Kidney capillary endothelial cell (primary cell): ENCODE results near the gene RAB5IF.
"Not testable (repeated sequence)": the region's sequence is repeated elsewhere in the genome, so short reads cannot be mapped to it uniquely, and the experiment has no call there.

Source experiments
- DNase-seq: peaks from one replicate; pipeline ENCODE4 v3.0.0-alpha.2; 2018; ENCODE audit warnings: low spot score

RAB5IF gene

DNA sequence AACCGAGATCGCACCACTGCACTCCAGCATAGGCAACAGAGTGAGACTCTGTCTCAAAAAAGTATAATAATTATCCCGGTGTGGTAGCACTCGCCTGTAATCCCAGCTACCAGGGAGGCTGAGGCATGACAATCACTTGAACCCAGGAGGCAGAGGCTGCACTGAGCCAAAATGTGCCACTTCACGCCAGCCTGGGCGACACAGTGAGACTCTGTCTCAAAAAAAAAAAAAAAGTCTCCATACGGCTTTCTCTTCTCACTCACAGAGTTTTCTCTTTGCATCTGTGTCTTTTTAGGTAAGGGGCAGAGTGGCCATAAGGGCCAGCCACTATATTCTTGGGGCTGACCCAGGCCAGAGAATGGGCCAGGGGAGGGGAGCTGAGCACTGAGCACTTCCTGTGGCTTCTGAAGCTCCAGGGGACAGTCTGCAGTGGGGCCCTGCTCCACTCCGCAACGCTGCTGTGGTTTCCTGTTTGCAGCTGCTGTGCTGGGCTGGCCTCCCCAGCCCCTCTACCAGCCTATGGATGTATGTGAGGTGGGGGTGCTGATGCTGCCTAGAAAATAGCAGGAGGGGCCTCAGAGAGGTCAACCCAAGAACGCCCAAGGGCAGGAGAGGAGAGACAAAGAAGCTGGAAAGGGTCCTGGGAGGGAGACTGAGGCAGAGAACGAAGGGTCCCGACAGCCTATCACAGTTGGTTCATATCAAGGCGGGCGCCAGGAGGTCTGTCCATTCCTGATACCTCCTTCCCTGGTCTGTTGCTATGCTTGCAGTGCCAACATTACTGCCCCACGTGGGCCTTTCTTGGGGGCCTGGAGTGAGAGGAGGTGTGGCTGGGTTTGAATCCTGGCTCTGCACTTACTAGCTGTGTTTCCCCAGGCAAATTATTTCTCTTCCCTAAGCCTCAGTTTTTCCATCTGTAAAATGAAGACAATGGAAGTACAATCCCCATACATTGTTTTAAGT, 24.4 kb downstream of the RAB5IF start:
- no peak for DNase-seq

DNA sequence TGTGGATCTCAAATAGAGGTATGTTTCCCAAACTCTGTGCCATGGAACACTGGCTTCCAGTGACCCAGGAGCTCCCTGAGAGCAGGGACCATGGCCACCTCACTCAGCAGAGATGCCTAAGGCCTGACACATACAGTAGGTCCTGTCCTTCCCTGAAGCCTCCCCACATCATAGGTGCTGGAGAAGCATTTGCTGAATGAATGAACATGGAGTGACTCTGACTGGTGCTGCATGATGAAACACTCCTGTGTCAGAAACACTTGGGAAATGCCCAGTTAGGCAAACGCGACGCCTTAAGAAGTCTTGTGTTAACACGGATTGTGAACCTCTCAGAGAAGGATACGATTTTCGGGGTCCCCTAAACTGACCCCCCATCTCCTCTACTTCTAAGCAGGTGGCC, 26.1 kb downstream of the RAB5IF start:
- DNase-seq: no peak

DNA sequence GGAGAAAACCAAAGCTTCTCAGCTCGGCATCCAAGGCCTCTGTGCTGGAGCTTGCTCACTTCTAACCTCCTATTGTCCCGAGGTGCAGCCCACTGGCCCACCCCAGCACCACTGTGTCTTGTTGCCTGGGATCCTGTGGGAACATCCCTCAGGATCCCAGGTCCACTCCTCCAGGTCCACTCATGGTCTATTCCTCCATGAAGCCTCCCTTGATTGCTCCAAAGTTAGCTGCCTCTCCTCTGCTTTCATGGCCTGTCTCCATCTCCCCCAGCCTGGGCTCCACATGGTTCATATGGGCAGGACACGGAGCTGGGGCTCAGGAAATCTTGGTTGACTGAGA, 26.5 kb downstream of the RAB5IF start:
- no peak for DNase-seq

DNA sequence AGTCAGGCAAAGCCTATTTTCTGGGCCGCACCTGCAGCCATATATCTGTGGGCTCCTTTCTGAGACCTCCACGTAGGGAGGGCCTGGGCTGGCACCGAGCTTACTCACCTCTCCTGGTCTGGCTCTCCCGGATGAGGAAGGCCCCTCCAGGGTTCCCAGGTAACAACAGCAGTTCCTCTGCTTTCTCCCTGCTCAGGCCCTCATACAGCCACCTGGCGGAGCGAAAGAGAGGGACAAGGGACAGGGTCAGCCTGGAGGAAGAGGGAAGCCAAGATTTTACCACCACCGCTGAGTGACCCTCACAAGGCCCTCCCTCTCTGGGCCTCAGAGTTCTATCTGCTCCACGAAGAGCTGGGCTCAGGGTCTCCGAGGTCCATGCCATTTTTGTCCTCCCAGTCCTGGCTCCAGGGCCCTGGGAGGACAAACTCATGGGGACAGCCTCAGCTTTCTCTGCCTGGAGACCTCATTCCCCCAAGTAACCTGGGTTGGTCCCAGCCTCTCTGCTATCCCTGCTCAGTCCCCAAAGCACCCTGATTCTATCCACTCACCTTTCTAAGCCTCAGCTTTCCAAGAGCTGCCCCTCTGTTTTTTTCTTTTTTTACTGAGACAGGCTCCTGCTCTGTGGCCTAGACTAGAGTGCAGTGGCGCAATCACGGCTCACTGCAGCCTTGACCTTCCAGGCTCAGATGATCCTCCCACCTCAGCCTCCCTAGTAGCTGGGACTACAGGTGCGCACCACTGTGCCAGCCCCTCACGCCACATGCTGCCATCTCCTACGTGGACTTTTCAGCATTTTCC, 27.1 kb downstream of the RAB5IF start:
- no peak for DNase-seq

DNA sequence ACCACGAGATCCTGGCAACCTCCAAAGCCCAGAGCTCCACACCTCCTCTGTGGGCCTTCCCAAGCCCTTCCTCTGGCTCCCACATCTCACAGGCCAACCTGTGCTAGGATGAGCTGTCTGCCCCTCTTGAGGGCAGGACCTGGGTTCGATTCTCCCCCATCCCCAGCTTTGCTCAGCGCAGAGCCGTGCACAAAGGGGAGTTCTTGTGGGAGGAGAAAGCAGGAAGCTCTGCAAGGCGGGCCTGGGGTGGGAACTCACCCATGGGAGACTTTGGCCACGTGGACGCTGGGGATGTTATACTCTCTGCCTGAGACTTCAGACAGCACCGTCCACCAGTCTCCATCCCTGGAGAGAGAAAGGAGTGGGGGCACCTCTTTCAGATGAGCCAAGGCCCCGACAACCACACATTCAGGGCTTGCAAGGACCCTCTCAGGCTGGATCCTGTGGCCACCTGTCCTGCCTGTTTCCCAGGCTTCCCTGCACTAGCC, 27.8 kb downstream of the RAB5IF start:
- no peak for DNase-seq

DNA sequence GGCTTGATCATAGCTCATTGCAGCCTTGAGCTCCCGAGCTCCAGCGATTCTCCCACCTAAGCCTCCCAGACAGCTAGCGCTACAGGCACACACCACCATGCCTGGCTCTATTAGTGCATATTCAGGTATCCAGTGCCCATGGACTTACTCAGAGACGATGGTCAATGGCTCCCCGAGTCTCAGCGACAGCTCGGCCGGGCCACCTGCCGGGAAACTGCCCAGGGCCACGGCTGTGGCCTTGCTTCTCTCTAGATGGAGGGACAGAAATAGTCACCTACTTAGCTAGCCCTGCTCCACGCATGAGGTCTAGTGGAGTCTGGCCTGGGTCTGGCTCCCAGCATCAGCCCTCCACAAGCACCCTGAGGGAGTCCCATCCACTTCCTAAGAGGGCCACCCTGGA, 28.8 kb downstream of the RAB5IF start:
- no peak for DNase-seq

DNA sequence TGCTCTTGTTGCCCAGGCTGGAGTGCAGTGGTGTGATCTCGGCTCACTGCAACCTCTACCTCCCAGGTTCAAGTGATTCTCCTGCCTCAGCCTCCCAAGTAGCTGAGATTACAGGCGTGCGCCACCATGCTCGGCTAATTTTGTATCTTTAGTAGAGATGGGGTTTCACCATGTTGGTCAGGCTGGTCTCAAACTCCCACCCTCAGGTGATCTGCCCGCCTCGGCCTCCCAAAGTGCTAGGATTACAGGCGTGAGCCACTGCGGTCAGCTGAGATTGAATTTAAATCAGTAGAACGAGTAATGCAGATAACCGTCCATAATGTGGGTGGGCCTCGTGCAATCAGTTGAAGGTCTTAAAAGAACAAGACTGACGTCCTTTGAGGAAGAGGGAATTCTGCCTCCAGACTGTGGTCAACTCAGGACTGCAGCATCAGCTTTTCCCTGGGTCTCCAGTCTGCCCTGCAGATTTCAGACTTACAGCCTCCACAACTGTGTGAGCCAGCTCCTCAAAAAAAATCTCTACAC, 33.4 kb downstream of the RAB5IF start:
- not testable (repeated sequence) for DNase-seq

DNA sequence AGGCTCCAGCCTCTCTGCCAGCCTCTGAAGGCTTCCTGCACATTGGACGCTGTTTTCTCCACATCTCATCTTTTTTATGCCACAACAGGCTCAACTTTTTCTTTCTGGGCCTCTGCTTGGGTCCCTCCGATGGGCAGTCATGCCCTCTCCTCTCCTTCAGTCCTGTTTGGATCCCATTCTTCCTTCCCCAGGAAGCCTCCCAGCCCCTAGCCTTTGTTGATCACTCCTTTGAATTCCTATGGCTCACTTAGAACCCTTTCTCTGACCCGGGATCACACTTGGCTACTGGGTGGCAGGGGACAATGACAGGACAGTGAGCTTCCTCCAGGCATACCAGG, 35.9 kb downstream of the RAB5IF start:
- no peak for DNase-seq

DNA sequence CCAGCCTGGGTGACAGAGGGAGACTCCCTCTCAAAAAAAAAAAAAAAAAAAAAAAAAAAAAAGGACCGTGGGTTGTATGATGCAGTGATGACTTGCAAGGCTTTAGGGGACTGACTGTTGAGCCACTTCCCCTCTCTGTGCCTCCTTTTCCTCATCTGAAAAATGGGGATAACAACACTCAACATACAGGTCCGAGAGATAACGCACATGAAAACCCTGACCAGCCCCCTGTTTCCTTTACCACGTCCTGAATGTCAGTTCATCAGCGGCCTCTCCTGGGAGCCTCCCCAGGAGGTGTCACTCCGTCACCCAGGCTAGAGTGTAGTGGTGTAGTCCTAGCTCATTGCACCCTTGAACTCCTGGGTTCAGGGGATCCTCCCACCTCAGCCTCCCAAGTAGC, 36.6 kb downstream of the RAB5IF start:
- no peak for DNase-seq

DNA sequence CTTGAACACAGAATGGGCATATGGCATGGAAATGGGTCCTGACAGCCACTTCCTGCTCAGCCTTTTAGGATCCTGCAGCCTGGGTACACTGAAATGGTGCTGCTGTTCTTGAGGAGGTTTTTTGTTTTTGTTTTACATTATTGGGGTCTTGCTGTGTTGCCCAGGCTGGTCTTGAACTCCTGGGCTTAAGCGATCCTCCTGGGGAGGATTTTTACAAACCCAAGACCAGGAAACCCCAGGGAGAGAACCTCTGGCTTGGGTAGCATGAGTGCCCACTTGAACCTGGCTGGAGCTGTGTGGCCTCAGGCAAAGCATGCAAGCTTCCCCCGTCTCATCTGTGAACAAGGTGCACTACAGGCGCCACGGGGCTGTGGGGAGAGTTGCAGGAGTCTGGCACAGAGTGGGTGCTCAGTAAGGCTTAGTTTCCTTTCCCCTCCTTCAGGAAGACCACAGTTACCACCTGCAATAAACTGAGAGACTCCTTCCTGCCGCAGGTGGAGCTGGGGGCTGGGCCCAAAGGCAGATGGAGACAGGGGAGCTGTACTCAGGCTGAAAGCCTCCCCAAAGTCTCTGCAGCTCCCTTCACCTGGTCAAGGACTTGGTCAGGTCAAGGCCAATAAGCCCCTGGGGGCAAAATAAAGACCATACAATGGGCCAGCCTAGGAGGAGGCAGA, 38.6 kb downstream of the RAB5IF start:
- DNase-seq: no peak

DNA sequence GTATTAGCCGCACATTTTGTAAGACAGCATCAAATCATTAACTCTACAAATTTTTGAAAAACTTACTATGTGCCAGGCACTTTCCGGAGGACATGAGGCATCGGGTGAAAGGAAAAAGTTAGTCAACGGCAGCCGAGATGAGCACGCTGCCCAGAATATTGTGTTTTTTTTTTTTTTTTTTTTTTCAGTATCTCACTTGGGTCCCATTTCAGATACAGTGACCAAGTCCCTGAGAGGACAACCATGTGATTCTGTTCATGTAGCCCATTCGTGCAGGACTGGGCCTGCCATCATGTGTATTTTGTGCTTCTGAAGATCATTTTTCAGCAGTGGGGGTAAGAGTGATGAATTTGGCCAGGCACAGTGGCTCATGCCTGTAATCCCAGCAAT, 39.1 kb downstream of the RAB5IF start:
- no peak for DNase-seq

DNA sequence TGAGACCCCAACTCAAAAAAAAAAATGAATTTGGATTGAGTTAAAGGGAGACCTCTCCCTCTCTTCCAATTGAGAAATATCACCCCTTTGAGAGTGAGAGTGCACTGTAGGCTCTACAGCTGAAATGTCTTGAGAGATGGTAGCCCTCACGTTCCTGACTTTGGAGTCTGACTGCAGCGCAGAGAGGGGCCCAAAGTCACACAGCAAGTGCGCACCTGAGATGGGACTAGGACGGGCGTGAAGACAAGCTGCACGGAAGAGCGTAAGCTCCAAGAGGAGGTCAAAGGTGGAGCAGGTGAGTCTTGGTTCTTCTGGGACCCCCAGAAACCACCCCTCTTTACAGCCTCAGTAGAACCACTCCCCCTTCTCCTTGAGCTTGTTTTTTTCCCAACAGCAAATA, 39.8 kb downstream of the RAB5IF start:
- DNase-seq: no peak

DNA sequence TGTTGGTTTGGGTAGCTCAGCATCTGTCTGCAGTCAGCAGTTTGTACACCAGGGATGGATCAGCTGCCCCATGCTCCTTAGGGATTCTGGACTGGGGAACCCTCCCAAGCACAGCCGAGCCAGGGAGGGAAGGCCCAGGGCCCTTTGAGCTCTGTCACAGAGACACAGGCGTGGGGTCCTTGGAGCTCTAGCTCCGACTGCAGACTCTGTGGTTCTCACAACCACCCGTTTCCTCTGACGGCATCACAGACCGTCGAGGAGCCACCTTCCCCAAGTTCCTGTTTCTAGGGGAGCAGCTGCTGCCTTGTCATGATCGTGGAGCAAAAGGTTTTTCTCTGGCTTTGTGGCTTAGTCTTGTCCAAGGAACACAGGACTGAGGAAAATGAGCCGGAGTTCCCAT, 40.4 kb downstream of the RAB5IF start, which contains the start of gene SLA2:
Gene SLA2 (minus strand): TSS at position 199 of the 400 bp plus-strand sequence. CDS start 4,861 bp downstream, outside the sequence.
- no peak for DNase-seq

DNA sequence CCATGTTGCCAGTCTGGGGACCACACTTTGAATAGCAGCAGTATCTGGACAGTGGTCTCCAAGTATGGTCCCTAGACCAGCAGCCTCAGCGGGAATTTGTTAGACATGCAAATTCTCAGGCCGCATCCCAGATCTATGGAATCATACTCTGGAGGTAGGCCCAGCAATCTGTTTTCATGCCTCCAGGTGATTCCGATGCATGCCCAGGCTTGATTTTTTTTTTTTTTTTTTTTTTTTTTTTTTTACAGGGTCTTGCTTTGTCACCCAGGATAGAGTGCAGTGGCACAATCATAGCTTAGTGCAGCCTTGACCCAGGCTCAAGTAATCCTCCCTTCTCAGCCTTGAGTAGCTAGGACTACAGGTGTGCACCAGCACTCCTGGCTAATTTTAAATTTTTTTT, 41.1 kb downstream of the RAB5IF start:
- no peak for DNase-seq

DNA sequence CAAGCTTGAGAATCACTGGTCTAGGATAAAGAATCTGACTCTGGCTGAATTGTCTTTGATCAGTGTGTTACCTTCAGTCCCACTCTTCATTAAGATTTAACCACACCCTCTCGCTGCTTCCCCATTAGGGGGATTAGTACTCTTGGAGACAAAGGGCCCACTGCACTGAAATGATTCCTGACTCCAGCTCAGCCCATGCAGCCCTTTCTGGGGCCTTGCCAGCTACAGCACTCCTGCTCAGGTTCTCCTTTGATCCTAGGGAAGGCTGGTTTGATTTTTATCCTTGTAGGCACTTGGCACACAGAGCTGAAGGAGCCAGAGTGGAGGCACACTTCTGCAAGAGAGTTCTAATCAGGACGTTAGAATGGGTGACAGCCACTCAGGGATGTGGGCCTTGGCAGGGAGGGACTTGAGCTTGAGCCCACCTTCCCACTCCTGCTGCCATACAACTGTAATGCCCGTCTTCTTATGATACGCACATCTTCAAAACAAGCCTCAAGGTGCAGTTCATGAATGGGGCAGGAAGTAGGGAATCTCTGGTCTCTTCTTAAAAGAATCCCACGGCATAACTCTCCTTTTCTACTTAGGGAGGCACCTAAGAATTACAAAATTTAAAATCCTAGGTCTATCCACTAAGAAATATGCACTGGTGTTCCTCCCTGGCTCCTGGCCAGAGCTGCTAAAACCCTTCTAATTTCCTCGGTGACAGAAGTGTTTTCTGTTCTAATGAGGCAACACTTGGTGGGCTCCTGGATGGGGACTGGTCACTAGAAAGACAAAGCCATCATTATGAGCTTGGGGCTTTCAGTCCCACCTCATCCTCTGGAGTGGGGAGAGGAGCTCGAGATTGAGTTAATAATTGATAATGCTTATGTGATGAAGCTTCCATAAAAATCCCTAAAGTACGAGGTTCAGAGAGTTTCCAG, 41.9 kb downstream of the RAB5IF start:
- DNase-seq: no peak

DNA sequence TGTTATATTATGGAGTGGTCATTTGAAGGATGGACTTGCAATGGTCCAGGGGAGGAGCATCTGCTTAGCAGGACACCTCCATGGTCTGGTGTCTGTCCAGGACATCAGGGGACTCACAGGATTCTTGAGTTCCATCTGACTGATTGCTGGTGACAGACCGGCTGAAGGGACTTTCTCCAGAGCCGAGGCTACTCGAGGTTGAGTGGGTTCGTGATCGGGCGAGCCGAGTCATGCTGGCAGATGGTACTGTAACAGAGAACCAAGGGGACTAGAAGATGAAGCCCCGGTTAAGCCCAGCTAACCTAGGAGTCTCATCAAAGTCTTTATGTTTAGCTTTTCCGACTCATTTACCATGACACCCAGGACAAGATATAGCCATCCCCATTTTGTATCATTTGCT, 47.9 kb downstream of the RAB5IF start:
- DNase-seq: no peak

DNA sequence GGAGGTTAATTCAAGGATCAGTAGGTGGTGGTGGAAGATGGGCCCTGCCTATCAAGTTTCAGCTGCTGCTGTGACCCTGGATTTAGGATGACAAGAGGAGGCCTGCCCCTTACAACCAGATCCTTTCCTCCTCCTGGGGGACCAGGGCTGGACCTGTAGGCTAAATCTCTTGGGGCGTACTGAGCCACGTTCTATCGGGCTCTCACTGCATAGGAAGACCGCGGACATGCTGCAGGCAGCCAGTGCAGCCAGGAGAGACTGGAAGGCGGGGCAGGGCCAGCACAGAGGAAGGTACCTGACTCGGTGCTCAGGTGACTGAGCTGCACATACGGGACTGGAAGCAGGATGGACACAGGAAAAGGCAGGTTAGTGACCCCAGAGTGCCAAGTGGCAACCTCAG, 48.9 kb downstream of the RAB5IF start:
- DNase-seq: no peak

DNA sequence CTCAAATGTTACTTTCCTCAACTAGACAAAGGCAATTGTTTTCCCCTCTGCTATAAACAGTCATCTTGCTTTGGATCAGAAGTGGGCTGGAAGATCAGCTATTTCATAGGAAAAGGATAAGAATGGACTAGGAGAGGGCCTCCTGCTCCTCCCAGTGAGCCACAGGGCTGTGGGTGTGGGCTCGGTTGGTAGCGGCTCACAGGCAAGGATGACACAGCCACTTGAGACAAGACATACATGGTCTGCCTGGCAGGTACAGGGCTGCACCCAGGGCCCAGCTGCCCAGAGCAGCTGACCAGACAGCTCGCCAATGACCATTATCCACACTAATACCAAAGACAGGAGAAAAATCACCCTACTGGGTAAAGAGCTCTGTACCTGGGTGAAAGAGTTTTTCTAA, 49.4 kb downstream of the RAB5IF start:
- no peak for DNase-seq

DNA sequence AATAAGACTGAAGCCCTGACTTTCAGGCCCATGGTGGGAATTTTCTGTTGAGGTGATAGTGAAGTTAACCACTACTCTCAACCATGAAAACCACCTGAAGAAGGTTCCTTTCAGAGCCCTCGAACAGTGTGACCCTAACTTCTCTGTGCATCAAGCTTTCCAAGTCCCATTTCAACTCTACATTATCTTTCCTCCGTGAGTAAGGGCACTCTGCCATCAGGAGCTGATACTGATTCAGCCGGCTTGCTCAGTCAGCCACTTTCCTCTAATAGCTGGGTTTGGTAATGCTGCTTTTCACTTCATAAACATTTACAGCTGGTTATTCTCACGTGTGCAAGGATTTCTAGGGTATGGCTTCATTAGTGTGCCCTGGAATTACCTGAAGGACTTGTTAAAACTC, 51.2 kb downstream of the RAB5IF start:
- no peak for DNase-seq

DNA sequence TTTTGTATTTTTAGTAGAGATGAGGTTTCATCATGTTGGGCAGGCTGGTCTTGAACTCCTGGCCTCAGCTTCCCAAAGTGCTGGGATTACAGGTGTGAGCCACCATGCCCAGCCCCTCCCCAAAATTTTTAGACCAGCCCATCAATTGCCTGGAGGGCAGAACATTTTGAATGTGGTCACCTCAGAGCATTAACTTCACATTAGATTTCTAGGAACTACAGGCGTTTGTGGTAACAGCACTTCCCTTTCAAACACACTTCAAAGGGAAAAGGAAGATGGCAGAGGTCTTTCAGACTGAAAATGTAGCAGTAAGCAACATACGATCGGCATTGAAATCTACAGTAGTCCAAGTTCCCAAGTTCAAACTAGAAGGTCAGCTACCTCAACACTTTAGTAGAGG, 52.7 kb downstream of the RAB5IF start:
- no peak for DNase-seq
